HG02981 (cell line): ENCODE results near the gene ZXDC.

Source experiments
- ATAC-seq: cut with Tn5 transposase; IDR thresholded peaks from one replicate; pipeline ENCODE4 v1.9.1; 2021; ENCODE audit warnings: mild to moderate bottlenecking, moderate library complexity; ENCODE audit not compliant: unreplicated experiment

Gene ZXDC

DNA sequence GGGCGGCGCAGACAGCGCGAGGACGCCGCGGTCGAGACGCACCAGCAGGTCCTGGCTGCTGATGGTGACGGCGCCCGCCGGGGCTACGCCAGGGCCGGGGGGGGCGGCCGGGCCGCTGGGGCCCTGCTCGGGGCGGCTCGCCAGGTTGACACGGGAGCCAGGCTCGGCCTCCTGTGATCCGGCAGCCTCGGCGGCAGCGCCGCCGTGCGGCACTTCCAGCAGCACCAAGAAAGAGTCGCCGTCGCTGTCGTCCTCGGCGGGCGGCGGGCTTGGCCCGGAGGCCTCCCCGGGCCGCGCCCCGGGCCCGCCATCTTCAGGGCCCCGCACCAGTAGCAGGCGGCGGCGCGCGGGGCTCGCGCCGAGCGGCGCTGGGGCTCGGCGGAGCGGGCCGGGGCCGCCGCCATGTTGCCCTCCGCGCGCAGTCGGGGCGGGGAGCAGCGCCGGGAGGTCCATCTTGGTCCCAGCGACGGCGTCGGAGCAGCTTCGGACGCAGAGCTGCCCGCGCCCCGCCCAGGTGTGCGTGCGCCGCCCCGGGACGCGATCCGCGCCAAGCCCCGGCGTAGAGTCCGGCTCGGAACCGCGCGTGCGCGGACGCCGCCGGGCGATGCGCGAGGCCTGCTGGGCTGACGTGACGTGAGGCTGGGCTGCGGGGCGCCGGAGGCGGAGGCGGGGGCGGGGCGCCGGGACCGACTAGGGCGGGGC lies at the start of gene ZXDC:
ZXDC (minus strand) TSS at position 479 of the 702 bp plus-strand sequence; CDS start at position 453, 26 bp downstream.
- ATAC-seq, result peak; percentile 78

DNA sequence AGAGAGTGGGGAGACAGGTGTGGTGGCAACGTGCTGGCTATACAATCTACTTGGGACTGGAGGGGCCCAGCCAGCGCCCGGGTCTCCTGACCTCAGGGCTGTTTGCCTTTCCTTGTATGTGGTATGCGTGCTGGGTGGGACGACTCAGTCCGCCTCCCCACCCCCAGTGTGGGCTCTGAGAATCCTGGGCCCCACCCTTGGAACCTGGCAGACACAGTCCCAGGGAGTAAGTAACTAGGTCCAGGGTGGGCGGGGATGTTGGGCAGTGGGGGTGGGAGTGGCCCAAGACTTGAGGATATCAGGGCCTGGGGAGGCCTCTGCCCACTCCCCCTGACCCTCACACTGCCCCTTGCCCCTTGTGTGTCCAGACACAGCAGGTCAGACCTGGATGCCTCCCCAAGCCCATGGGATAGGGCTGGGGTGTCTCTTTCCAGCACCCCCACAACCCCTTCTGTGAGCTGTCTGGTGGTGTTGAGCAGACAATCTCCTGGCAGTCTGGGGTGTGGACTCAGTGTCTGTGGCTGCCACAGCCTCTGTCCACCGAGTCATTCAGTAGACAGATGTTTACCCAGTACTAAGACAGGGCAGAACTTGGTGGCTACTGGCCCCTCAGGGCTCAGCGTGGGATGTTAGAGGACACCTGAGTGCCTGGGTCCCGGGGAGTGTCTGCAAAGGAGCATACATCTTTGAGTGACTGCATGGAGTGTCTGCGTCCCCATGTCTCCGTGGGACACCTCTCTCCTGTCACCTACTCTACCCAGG lies 49.6 kb upstream of the ZXDC start:
- ATAC-seq, result no peak

DNA sequence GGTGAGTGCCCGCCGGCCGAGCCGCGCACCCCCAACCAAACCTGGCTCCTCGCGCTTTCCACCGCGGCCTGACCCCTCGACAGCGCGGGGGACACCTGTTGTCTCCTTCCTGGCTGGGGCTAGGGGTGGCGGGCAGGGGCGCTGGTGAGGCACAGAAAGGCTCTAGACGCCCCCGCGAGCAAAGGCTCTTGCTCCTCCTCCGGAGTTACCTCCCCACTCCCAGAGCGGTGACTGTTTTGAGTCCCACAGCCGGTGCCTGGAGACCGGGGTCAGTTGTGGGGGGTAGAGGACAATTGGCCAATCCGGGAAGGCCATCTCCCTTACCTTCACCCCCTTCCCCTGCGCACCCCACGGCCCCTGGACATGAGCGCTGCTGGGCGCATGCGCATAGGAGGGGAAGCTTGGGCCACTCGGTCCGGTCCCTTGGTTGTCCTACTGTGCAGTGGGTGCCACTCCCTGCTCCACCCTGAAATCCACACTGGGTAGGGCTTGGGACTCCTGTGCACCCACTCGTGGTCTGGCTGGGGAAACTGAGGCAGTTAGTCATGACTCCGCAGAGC lies 48.8 kb upstream of the ZXDC start:
- ATAC-seq, result no peak

DNA sequence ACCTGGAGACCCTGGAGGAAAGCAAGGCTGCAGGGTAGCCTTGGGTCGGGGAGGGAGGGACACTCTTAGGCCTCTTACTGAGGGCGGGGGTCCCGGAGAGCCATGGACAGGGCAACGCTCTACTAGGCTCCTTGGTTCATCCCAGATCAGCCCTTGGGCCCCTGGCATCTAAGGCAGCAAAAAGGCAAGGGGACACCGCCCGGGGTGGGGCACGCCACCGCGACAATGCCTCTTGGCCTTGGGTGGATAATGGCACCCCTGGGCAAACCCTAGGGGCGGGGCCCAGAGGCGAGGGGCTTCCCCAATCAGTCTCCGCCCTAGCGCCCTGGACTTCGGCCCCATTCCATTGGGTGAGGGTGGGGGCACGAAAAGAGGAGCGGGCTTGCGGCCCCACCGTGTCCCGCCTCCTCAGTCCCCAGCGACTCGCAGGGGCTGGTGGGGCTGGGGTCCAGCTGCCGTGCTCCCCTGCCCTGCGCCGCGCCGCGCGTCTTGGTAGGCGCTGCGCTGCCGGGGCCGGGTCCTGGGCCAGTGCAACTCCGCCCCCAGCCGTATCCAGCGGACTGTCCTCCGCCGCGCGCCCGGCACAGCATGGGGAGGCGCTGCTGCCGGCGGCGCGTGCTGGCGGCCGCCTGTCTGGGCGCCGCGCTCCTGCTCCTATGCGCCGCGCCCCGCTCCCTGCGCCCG lies 48.2 kb upstream of the ZXDC start, which contains the start of gene CHST13:
CHST13 (plus strand) TSS at position 411 of the 684 bp plus-strand sequence; CDS start at position 589, 178 bp downstream.
- ATAC-seq, result no peak

GRCh38 chr3:126522363-126522788 lies 46.7 kb upstream of the ZXDC start:
- ATAC-seq, result no peak

DNA sequence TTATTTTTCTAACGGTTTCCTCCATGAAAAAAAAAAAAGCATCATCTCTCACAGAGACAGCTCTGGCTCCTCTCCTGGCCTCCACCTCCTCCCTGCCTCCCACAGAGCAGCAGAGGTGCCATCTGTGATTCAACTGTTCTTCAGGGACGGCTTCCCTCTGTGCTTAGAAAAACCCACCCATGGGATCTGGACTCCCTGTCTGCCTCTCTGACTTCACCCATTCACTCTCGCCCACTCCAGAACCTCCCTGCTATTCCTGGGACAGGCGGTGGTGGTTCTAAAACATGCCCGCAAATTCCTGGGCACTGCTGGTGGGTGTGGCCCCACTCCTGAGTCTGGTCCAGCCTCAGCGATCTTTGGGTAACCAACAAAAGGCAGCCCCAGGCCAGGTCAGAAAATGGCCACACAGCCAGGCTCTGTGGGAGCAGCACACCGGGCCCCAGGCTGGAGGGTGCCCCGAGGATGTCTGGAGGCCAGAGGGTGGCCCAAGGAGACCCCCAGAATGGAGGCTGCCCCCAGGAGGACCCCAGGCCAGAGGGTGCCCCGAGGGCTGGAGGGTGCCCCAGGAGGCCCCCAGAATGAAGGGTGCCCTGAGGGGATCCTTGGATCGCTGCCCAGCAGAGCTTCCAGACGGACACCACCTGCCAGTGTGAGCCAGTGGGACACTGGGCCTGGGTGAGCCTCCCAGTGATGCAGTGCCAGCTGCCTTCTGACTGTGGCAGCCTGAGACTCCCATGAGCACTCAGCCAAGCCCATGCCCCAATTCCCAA lies 45.6 kb upstream of the ZXDC start:
- ATAC-seq, result no peak

- no peak for ATAC-seq
These were observed 44.1 kb upstream of the ZXDC start for GRCh38 chr3:126519506-126520455.

GRCh38 chr3:126518779-126519177 lies 43.1 kb upstream of the ZXDC start:
- ATAC-seq, result no peak

- no peak for ATAC-seq
These were observed 42.5 kb upstream of the ZXDC start for GRCh38 chr3:126517986-126518778.

GRCh38 chr3:126517291-126517951 lies 41.7 kb upstream of the ZXDC start, which contains the start of gene UROC1:
TSS of gene UROC1 (minus strand) at chr3:126517773. CDS start at chr3:126517719, 54 bp downstream.
- ATAC-seq, result no peak

DNA sequence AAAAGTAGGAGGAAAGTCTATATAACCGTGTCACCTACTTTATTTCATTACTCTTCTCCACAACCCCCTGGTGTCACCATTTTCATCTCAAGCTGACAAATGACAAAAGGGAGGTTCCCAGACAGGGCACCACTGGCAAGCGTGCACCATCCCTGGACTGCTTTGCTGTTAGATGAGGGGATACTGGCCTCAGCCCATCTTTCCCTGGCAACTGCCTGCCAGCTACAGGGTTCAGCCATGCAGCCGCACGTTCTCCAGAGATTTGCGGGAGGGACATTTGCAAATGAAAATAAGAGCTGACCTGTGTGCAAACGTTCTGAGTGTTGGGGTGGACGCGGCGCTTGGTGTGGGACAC lies 41.2 kb upstream of the ZXDC start:
- ATAC-seq, result no peak

- ATAC-seq, result no peak
These were observed 40.7 kb upstream of the ZXDC start for GRCh38 chr3:126516152-126516935.

DNA sequence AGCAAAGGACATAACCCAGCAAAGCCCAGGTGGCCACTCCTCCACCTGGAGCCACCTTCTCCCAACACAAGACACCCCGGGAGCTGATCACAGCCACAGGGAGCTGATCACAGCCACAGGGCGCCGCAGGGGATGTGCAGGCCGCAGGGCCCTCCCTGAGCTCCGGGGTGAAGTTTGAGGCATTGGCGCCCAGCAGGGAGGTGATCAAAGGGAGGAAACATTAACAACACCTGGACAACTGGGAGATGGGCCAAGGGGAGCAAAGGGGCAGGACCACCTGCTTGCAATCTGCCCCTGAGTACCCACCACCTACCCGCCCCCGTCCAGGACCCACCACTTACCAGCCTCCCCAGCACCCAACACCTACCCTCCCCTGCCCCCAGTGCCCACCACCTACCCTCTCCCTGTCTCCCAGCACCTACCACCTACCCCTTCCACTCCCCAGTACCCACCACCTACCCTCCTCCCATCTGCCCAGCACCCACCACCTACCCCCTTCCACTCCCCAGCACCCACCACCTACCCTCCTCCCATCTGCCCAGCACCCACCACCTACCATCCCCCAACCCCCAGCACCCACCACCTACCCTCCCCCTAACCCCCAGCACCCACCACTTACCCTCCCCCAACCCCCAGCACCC lies 39.5 kb upstream of the ZXDC start:
- ATAC-seq, result no peak

DNA sequence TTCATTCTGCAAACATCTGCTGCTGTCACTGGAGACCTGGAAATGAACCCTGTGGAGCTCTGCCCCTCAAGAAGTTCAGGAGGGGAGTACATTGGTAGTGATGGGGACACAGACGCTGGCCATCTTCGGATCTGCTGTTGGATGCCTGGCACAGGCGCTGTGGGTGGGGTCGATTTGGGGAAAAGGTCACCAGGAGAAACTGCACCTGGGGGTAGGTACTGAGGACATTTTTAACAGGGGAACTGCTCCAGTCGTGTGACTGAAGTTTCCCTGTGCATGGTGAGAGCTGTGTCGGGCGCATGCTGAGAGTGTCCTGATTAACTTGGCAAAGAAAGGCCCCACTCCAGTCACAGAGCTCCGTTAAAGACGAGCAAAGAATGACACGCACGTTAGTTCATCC lies 38.5 kb upstream of the ZXDC start:
- no peak for ATAC-seq

DNA sequence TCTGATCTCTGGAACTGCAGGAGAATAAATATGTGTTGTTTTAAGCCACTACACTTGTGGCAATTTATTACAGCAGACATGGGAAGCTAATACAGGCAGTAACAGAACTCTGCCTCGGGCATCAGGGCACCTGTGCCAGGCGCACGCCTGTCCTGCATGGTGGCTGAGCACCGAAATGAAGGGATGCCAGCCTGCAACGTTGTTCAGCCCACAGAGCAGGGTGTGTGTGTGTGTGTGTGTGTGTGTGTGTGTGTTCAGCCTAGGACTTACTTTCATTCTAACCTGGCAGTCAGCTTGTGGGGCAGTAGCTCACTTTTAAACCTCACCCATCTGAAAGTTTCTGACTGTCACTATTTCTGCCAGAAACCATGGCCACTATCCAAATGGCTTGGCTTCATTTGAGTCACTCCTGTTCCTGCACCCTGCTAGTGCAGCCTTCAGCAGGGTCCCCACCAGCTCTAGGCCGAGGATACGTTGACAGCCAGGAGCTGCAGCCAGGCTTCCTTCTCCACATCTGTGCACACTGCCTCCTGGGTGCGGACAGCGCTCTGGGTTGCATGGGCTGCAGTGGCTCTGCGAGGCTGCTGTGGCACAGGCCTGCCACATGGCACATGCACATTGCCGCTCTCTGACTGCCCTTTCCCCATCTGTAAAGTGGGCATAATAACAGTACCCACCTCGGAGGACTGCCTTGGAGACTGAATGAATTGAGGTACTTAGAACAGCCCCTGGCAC lies 37.4 kb upstream of the ZXDC start:
- no peak for ATAC-seq

GRCh38 chr3:126512026-126512425 lies 36.3 kb upstream of the ZXDC start:
- no peak for ATAC-seq
